H9 (cell line): ENCODE measurements around the gene C3orf70. TPM values are rescaled to one million over a fixed set of nuclear protein-coding genes. Genes with fewer than 3 reads are reported as not detected.

Experiments used
- DNase-seq: peaks from one replicate; pipeline ENCODE4 v3.0.0-alpha.2; 2017
- H2AFZ ChIP-seq: one replicate; pipeline ENCODE4 v1.6.1; 2013; ENCODE audit warnings: mild to moderate bottlenecking, low read length, control low read depth, moderate library complexity
- H2AK5ac ChIP-seq: 2 replicates; pipeline ENCODE4 v1.6.1; 2013; ENCODE audit warnings: low read length, control low read depth, mixed read lengths; ENCODE audit not compliant: insufficient read length
- H2BK120ac ChIP-seq: one replicate; pipeline ENCODE4 v1.6.1; 2013; ENCODE audit warnings: low read depth, mild to moderate bottlenecking, low read length, control low read depth, inconsistent platforms; ENCODE audit not compliant: poor library complexity, severe bottlenecking
- H2BK12ac ChIP-seq: 2 replicates; pipeline ENCODE4 v1.6.1; 2013; ENCODE audit warnings: low read length, control low read depth, mixed read lengths, low read depth; ENCODE audit not compliant: insufficient read length
- H2BK15ac ChIP-seq: 2 replicates; pipeline ENCODE4 v1.6.1; 2013; ENCODE audit warnings: low read depth, low read length, control low read depth
- H2BK20ac ChIP-seq: one replicate; pipeline ENCODE4 v1.6.1; 2013; ENCODE audit warnings: low read depth, mild to moderate bottlenecking, low read length, control low read depth, inconsistent platforms; ENCODE audit not compliant: poor library complexity, severe bottlenecking
- H2BK5ac ChIP-seq: 2 replicates; pipeline ENCODE4 v1.6.1; 2013; ENCODE audit warnings: low read length, control low read depth, mixed read lengths; ENCODE audit not compliant: insufficient read length
- H3K14ac ChIP-seq: 2 replicates; pipeline ENCODE4 v1.6.1; 2013; ENCODE audit warnings: low read length, control low read depth; ENCODE audit not compliant: insufficient read depth
- H3K18ac ChIP-seq: 2 replicates; pipeline ENCODE4 v1.6.1; 2013; ENCODE audit warnings: low read depth, mild to moderate bottlenecking, mixed read lengths, low read length, control low read depth; ENCODE audit not compliant: insufficient read length
- H3K23ac ChIP-seq: 2 replicates; pipeline ENCODE4 v1.6.1; 2013; ENCODE audit warnings: low read length, control low read depth, mixed read lengths, low read depth; ENCODE audit not compliant: insufficient read length
- H3K23me2 ChIP-seq: 2 replicates; pipeline ENCODE4 v1.6.1; 2013; ENCODE audit warnings: low read depth, mild to moderate bottlenecking, mixed read lengths, low read length, control low read depth; ENCODE audit not compliant: insufficient read length, poor library complexity, severe bottlenecking
- H3K27ac ChIP-seq: 2 replicates; pipeline ENCODE4 v1.5.1; 2013; ENCODE audit warnings: low read length, control low read depth, mixed read lengths, low read depth; ENCODE audit not compliant: insufficient read length
- H3K27me3 ChIP-seq: 2 replicates; pipeline ENCODE4 v1.6.1; 2013; ENCODE audit warnings: low read length, control low read depth, inconsistent platforms; ENCODE audit not compliant: insufficient read depth
- H3K4ac ChIP-seq: 2 replicates; pipeline ENCODE4 v1.6.1; 2013; ENCODE audit warnings: low read depth, mild to moderate bottlenecking, control low read depth, inconsistent platforms, low read length, moderate library complexity
- H3K4me1 ChIP-seq: 2 replicates; pipeline ENCODE4 v1.6.1; 2013; ENCODE audit warnings: low read length, control low read depth, inconsistent platforms; ENCODE audit not compliant: insufficient read depth
- H3K4me2 ChIP-seq: 2 replicates; pipeline ENCODE4 v1.6.1; 2013; ENCODE audit warnings: low read length, control low read depth, mixed read lengths; ENCODE audit not compliant: insufficient read length, insufficient read depth
- H3K56ac ChIP-seq: 2 replicates; pipeline ENCODE4 v1.6.1; 2013; ENCODE audit warnings: low read depth, mild to moderate bottlenecking, mixed read lengths, low read length, control low read depth; ENCODE audit not compliant: insufficient read length
- H3K79me1 ChIP-seq: 2 replicates; pipeline ENCODE4 v1.6.1; 2013; ENCODE audit warnings: low read depth, mild to moderate bottlenecking, moderate library complexity, low read length, control low read depth, inconsistent platforms; ENCODE audit not compliant: insufficient read depth, poor library complexity, severe bottlenecking
- H3K79me2 ChIP-seq: 2 replicates; pipeline ENCODE4 v1.6.1; 2013; ENCODE audit warnings: low read length, control low read depth, inconsistent platforms; ENCODE audit not compliant: insufficient read depth
- H3K9ac ChIP-seq: 2 replicates; pipeline ENCODE4 v1.6.1; 2013; ENCODE audit warnings: low read length, control low read depth, mixed read lengths; ENCODE audit not compliant: insufficient read length; ENCODE audit errors: extremely low read depth
- H3K9me3 ChIP-seq: one replicate; pipeline ENCODE4 v1.6.1; 2013; ENCODE audit warnings: low read depth, low read length, inconsistent platforms; ENCODE audit not compliant: control insufficient read depth
- H3T11ph ChIP-seq: one replicate; pipeline ENCODE4 v1.6.1; 2013; ENCODE audit warnings: mild to moderate bottlenecking, low read length, control low read depth, inconsistent platforms
- H4K20me1 ChIP-seq: one replicate; pipeline ENCODE4 v1.6.1; 2013; ENCODE audit not compliant: control insufficient read depth, insufficient read length, insufficient read depth
- H4K5ac ChIP-seq: 2 replicates; pipeline ENCODE4 v1.6.1; 2013; ENCODE audit warnings: low read depth, mild to moderate bottlenecking, mixed read lengths, low read length, control low read depth; ENCODE audit not compliant: insufficient read length
- H4K8ac ChIP-seq: replicated peaks from 2 replicates; pipeline ENCODE4 v1.6.1; 2013; ENCODE audit warnings: low read length, control low read depth, mixed read lengths, low read depth; ENCODE audit not compliant: insufficient read length
- H4K91ac ChIP-seq: 2 replicates; pipeline ENCODE4 v1.6.1; 2013; ENCODE audit warnings: low read depth, mild to moderate bottlenecking, moderate library complexity, mixed read lengths, low read length, control low read depth; ENCODE audit not compliant: insufficient read length
- H3K27ac Mint-ChIP-seq, 3 experiments: 2 replicates in 2 of 3; 3 replicates in 1 of 3; pipeline ENCODE4 v1.8.0; 2020 to 2021; ENCODE audit warnings: mixed read lengths in 3 of 3, mild to moderate bottlenecking in 1 of 3, moderate library complexity in 1 of 3
- H3K27me3 Mint-ChIP-seq: 2 replicates; pipeline ENCODE4 v1.8.0; 2021; ENCODE audit warnings: low read depth, mild to moderate bottlenecking, moderate library complexity, mixed read lengths
- H3K36me3 Mint-ChIP-seq, 3 experiments: 2 replicates in 2 of 3; 3 replicates in 1 of 3; pipeline ENCODE4 v1.8.0; 2020 to 2021; ENCODE audit warnings: low read depth in 3 of 3, mixed read lengths in 3 of 3; ENCODE audit not compliant: insufficient read depth in 1 of 3
- H3K4me1 Mint-ChIP-seq, 2 experiments: 2 replicates each; pipeline ENCODE4 v1.8.0; 2020; ENCODE audit warnings: mixed read lengths in 2 of 2
- H3K4me3 Mint-ChIP-seq, 2 experiments: 2 replicates in 1 of 2; 3 replicates in 1 of 2; pipeline ENCODE4 v1.8.0; 2020 to 2021; ENCODE audit warnings: mild to moderate bottlenecking in 2 of 2, mixed read lengths in 2 of 2, moderate library complexity in 1 of 2
- H3K9me3 Mint-ChIP-seq, 2 experiments: 2 replicates in 1 of 2; 3 replicates in 1 of 2; pipeline ENCODE4 v1.8.0; 2020; ENCODE audit warnings: mild to moderate bottlenecking in 2 of 2, mixed read lengths in 2 of 2, moderate library complexity in 1 of 2
- WGBS: extraction: QIAGEN DNeasy Blood & Tissue Kit; methylation state at CpG from one replicate; pipeline ENCODE4 v1.1.7; 2013; ENCODE audit warnings: missing lambda C conversion rate, low lambda C conversion rate, mixed read lengths; ENCODE audit not compliant: insufficient read length; ENCODE audit errors: extremely low coverage; 5-methylcytosine and 5-hydroxymethylcytosine counted together
- total RNA-seq: library from RNA; stranded (reverse); gene quantifications from 2 replicates; pipeline ENCODE4 v1.2.1, GENCODE V29; 2021
- TF ChIP-seq, protein P1 (sequence below): fragments of 200-600 bp; sonication (generic); conservative IDR thresholded peaks from 3 replicates; pipeline ENCODE4 v1.8.0; 2021; ENCODE audit warnings: antibody characterized with exemption, mild to moderate bottlenecking

The C3orf70 gene
- total RNA-seq, 1 experiment from 2014 or later: 0.52 TPM

DNA sequence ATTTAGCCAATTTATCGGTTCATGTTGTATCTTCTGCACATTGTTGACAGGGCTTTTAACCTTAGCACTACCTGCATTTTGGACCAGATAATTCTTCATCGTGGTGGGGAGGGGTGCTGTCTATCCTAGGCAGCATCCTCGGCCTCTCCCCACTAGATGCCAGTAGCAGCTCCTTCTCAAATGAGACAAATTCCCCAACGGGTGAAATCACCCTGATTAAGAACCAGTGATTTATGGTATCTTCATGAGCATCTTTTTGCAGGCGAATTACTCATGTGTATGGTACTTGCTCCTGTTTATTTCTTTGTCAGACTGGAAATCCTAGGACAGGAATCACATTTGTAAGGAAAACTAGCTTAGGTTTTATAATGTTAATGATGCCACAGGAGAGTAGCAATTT lies 68.0 kb downstream of the C3orf70 start:
- H3K4ac ChIP-seq: no peak overlapping the region
- no peak overlapping the region for H2BK20ac ChIP-seq
- no peak overlapping the region for H3K23ac ChIP-seq
- no peak overlapping the region for H3T11ph ChIP-seq
- H2BK5ac ChIP-seq: no peak overlapping the region
- no peak overlapping the region for H3K14ac ChIP-seq
- H2BK12ac ChIP-seq: no peak overlapping the region
- H2BK15ac ChIP-seq: no peak overlapping the region
- H3K79me1 ChIP-seq: no peaks in the 10 kb centered on the region
- no peak overlapping the region for H4K5ac ChIP-seq
- no CpG with 5 or more reads among the region's 5 CpGs for WGBS
- Mint-ChIP-seq H3K4me3 (no peak overlapping the region), H3K9me3 (no peaks in the 10 kb centered on the region), H3K4me1 (peaks cover 9 to 14% of the 10 kb centered on the region in 2 experiments), H3K27me3 (no peaks in the 10 kb centered on the region), H3K36me3 (no peaks in the 10 kb centered on the region), H3K27ac (no peak overlapping the region)
- no peak overlapping the region for H3K9ac ChIP-seq
- H3K56ac ChIP-seq: no peak overlapping the region
- no peaks in the 10 kb centered on the region for H3K23me2 ChIP-seq
- H2AK5ac ChIP-seq: no peak overlapping the region
- no peak for DNase-seq
- H3K4me2 ChIP-seq: no peak overlapping the region
- H3K9me3 ChIP-seq: no peaks in the 10 kb centered on the region
- H2AFZ ChIP-seq: no peak overlapping the region
- no peaks in the 10 kb centered on the region for H3K27me3 ChIP-seq
- TF ChIP-seq, protein P1, sequence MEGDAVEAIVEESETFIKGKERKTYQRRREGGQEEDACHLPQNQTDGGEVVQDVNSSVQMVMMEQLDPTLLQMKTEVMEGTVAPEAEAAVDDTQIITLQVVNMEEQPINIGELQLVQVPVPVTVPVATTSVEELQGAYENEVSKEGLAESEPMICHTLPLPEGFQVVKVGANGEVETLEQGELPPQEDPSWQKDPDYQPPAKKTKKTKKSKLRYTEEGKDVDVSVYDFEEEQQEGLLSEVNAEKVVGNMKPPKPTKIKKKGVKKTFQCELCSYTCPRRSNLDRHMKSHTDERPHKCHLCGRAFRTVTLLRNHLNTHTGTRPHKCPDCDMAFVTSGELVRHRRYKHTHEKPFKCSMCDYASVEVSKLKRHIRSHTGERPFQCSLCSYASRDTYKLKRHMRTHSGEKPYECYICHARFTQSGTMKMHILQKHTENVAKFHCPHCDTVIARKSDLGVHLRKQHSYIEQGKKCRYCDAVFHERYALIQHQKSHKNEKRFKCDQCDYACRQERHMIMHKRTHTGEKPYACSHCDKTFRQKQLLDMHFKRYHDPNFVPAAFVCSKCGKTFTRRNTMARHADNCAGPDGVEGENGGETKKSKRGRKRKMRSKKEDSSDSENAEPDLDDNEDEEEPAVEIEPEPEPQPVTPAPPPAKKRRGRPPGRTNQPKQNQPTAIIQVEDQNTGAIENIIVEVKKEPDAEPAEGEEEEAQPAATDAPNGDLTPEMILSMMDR: peak; percentile 34; the same call in 2 of the 3 replicates
- H3K18ac ChIP-seq: no peak overlapping the region
- no peak overlapping the region for H3K27ac ChIP-seq
- H4K20me1 ChIP-seq: no peaks in the 10 kb centered on the region
- no peak overlapping the region for H4K8ac ChIP-seq
- H2BK120ac ChIP-seq: no peak overlapping the region
- no peaks in the 10 kb centered on the region for H3K4me1 ChIP-seq
- no peaks in the 10 kb centered on the region for H3K79me2 ChIP-seq
- no peak overlapping the region for H4K91ac ChIP-seq
